HFF-Myc (cell line): ENCODE data around the gene CHCHD6.

Experiments used
- DNase-seq: peaks from one replicate; pipeline ENCODE4 v3.0.0-alpha.2; 2011; ENCODE audit warnings: low read depth; ENCODE audit errors: extremely low read depth
- H3K4me3 ChIP-seq: replicated peaks from 2 replicates; pipeline ENCODE4 v1.5.1; 2011; ENCODE audit warnings: low read depth, mild to moderate bottlenecking, control low read depth, low read length
- TF ChIP-seq, protein P1 (sequence below): IDR thresholded peaks from 2 replicates; pipeline ENCODE4 v1.5.1; 2012; ENCODE audit warnings: mild to moderate bottlenecking, low read depth, low read length, control low read depth; ENCODE audit errors: missing control alignments

The CHCHD6 gene

DNA sequence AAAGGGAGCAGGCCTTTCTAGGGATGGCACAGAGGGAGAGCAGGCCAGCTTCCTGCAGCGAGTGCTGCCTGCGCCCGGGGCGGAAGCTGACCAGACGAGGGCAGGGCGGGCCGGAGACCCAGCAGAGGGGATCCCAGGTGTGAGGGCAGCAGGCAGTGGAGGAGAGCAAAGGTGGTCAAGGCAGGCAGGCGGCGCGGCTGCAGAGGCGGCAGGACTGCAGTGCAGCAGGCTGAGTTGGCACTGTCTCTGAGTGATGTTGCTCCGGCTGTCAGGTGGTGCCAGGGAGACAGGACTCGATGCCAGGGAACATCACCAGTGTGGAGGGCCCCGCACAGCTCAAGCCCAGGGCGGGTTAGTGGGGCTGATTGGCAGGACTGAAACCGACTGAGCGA lies 256.6 kb downstream of the CHCHD6 start:
- no peak for DNase-seq
- TF ChIP-seq, protein P1, sequence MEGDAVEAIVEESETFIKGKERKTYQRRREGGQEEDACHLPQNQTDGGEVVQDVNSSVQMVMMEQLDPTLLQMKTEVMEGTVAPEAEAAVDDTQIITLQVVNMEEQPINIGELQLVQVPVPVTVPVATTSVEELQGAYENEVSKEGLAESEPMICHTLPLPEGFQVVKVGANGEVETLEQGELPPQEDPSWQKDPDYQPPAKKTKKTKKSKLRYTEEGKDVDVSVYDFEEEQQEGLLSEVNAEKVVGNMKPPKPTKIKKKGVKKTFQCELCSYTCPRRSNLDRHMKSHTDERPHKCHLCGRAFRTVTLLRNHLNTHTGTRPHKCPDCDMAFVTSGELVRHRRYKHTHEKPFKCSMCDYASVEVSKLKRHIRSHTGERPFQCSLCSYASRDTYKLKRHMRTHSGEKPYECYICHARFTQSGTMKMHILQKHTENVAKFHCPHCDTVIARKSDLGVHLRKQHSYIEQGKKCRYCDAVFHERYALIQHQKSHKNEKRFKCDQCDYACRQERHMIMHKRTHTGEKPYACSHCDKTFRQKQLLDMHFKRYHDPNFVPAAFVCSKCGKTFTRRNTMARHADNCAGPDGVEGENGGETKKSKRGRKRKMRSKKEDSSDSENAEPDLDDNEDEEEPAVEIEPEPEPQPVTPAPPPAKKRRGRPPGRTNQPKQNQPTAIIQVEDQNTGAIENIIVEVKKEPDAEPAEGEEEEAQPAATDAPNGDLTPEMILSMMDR = no peak
- H3K4me3 ChIP-seq = no peak overlapping the region

DNA sequence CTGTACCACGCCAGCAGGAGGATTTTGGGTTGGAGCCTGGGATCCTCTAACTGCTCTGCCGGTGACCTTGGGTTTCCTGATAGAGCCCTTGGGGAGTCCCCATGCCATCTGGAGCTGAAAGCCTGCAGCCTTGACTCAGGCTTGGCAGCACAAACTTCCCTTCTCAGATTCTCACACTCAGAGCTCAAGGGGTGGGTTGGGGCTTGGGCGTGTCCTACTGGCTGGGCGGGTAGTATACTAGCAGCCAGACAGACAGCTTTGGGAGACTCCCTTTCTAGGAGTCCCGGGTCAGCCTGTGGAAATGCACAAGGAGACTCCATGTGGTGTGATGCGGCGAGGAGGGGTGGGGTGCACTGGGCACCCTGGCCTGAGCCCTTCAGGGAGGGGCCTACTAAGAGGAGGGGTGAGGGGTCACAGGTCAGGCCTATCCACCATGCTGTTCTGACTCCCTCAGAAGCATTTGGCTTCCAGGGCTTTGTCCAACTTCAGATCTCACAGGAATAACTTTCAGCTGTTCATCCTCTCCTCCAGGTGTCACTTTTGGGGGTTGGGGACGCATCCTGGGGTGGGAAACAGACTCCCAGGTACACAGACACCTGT lies 257.3 kb downstream of the CHCHD6 start:
- TF ChIP-seq, protein P1 = no peak
- H3K4me3 ChIP-seq = no peak overlapping the region
- DNase-seq = no peak

DNA sequence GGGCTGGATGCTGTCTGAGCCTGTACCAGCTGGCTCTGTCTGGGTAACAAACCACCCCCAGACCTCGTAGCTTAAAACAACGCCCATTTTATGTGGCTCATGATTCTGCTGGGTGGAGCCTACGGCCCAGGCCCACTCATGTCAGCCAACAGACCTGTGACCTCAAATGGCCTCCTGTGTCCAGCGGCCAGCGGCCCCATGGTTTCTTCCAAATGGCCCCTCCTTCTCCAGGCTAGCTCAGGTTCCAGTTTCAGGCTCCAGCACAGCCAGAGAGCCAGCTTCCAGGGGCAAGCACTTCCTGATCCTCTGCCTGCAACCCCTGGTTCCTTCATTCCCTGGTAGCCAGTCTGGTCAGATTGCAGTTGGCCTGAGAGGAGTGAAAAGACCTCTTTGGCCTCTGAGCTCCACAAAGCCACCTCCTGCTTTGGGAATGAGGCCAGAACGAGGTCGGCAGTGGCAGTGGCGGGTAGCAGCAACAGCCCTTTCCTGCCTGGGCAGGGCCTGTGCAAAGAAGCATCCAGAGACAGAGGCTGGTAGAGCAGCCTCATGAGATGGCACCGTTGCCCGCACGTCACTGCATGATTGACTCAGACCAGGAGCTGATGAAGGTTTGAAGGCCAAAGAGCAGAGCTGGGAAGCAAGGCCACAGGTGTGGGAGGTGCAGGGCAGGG lies 257.9 kb downstream of the CHCHD6 start:
- TF ChIP-seq, protein P1 = no peak
- no peak overlapping the region for H3K4me3 ChIP-seq
- DNase-seq = no peak

DNA sequence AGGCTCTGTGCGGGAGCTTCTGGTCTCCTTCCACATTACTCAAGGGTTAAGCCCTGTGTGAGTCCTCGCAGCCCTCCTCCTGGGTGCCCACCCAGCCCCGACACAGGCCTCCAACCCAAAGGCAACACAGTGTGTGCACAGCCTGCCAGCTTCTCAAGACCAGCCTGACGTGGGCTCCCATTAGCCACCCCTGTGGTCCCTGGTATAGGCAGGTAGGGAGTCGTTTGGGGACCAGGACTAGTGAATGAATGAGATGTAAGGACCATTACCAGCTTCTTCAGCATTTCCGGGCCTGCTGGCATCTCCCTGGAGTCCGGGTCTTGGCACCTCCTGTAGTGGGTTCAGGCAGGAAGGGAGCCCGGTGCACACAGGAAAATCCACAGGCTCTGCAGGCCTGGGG lies 258.7 kb downstream of the CHCHD6 start:
- no peak overlapping the region for H3K4me3 ChIP-seq
- TF ChIP-seq, protein P1 = no peak
- no peak for DNase-seq

DNA sequence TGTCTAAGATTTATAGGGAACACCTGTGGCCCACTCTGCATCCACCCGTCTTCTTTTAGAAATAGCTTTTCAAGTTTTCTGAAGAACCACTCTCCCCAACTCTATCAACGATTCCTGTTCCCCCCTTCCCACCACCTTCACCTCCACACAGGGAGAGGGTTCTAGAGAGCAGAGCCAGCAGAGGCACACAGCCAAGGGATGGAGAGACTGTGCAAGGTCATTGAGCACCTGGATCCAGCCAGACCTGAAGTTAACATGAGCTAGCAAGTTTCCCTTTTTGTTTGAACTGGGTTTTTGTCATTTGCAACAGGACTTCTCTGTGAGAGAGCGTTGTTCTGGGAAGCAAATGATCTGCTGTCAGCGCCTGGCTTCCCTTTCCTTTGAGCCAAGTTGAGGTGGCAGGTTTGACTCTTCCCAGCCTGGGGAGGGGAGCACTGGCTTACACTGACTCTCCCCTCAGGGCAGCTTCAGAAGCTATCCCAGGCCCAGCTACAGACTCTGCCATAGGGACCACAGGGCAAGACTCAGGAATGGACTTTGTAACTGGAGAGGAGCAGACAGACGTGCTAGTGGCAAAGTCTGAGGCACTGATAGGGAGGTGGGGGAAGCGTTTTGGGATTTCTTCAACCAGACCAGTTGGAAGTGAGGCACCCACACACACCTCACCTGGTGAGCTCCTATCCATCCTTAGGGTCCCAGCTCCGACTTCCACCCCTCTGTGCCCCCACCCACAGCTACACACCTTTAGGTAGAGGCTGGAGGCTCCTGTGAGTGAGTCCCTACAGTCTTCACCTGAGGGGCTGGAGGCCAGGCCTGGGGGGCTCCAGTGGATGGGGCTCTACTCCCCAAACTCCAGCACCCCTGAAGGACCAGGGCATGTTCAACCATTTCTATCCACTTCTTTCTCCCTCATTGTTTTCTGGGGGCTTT lies 259.5 kb downstream of the CHCHD6 start:
- H3K4me3 ChIP-seq = no peak overlapping the region
- no peak for DNase-seq
- TF ChIP-seq, protein P1 = no peak

DNA sequence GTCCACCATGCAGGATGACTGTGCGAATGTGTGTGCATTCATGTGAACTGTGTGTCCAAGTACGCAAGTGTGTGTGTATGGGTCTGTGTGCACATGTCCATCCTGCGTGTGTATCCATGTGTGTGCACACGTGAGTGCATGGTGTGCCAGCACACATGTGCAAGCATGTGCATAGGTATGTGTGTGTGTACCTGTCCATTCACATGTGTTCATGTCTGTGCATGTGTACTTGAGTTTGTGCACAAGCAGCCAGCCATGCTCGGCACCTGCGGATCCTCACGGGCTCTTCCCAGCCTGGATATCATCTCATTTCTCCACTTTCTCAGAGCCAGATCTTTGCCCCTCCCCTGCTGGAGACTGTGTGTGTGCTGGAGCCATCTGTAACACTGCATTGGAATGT lies 260.2 kb downstream of the CHCHD6 start:
- no peak for DNase-seq
- TF ChIP-seq, protein P1 = no peak
- no peak overlapping the region for H3K4me3 ChIP-seq
